Skeletal muscle satellite cell (primary cell): ENCODE data around the gene PSMB4.
A peak's percentile ranks its signal among the peaks of the same experiment; 100 is the strongest.
"Not testable (repeated sequence)": the region's sequence is repeated elsewhere in the genome, so short reads cannot be mapped to it uniquely, and the experiment has no call there.

Experiments used
- H3K27me3 ChIP-seq: 2 replicates; pipeline ENCODE4 v1.7.0; 2013; ENCODE audit warnings: low read length; ENCODE audit not compliant: control insufficient read depth, insufficient read depth
- H3K36me3 ChIP-seq: 2 replicates; pipeline ENCODE4 v1.7.0; 2013; ENCODE audit warnings: mild to moderate bottlenecking, control low read depth, low read length; ENCODE audit not compliant: insufficient read depth
- H3K4me1 ChIP-seq: 2 replicates; pipeline ENCODE4 v1.7.0; 2013; ENCODE audit warnings: low read length; ENCODE audit not compliant: control insufficient read depth, insufficient read depth
- H3K4me2 ChIP-seq: 2 replicates; pipeline ENCODE4 v1.7.0; 2013; ENCODE audit warnings: mild to moderate bottlenecking, low read length
- H3K4me3 ChIP-seq: 2 replicates; pipeline ENCODE4 v1.7.0; 2013; ENCODE audit warnings: low read length
- H3K9ac ChIP-seq: 2 replicates; pipeline ENCODE4 v1.7.0; 2013; ENCODE audit warnings: mild to moderate bottlenecking, low read depth, low read length, moderate library complexity
- H3K9me3 ChIP-seq: replicated peaks from 2 replicates; pipeline ENCODE4 v1.7.0; 2013; ENCODE audit warnings: mild to moderate bottlenecking, control low read depth, low read length

Gene PSMB4

GRCh38 chr1:151369621-151370048, 29.7 kb upstream of the PSMB4 start:
- Histone ChIP-seq H3K4me2 (no peak overlapping the region), H3K9ac (no peak overlapping the region), H3K9me3 (no peaks in the 10 kb centered on the region), H3K4me3 (no peak overlapping the region), H3K27me3 (peaks cover 3% of the 10 kb centered on the region), H3K36me3 (no peaks in the 10 kb centered on the region), H3K4me1 (peaks cover 26% of the 10 kb centered on the region)

- Histone ChIP-seq H3K9me3 (no peaks in the 10 kb centered on the region), H3K27me3 (peaks cover 3% of the 10 kb centered on the region), H3K36me3 (no peaks in the 10 kb centered on the region), H3K9ac (no peak overlapping the region), H3K4me2 (no peak overlapping the region), H3K4me1 (peaks cover 26% of the 10 kb centered on the region), H3K4me3 (no peak overlapping the region)
Measured at GRCh38 chr1:151370211-151370911, 29.0 kb upstream of the PSMB4 start.

DNA sequence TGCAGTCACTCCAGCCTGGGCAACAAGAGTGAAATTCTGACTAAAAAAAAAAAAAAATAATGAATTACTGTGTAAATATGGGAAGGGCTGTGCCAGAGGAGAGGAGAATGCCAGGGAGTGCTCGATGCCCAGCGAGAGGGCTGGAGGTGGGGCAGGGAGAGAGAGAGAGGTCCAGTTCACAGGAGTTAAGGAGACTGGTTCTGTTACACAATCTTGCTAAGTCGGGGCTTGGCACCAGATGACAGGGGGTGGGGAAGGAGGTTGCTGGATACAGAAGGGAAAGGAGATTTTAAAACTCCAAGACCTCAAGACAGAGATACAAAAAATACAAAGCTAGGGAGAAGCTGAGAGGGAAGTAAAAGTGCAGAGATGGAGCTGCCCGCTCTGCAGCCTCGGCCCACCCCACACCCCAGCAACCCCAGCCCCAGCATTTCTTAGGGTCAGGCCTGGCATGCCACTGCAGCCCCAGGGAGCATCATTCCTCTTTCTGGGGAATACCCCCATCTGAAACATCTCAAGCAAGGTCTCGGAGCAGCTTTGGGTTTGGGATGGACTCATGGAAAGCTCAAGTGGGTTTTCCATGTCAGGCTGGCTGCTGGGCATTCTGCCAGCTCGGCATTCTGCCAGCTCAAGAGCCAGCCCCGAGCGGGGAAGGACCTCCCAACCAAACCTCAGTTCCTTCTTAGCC, 27.9 kb upstream of the PSMB4 start:
- Histone ChIP-seq H3K4me2 (peak overlapping the region; percentile 89), H3K27me3 (peaks cover 5% of the 10 kb centered on the region), H3K36me3 (no peaks in the 10 kb centered on the region), H3K9ac (no peak overlapping the region), H3K9me3 (no peaks in the 10 kb centered on the region), H3K4me3 (peak overlapping the region; percentile 69), H3K4me1 (peaks cover 26% of the 10 kb centered on the region)

DNA sequence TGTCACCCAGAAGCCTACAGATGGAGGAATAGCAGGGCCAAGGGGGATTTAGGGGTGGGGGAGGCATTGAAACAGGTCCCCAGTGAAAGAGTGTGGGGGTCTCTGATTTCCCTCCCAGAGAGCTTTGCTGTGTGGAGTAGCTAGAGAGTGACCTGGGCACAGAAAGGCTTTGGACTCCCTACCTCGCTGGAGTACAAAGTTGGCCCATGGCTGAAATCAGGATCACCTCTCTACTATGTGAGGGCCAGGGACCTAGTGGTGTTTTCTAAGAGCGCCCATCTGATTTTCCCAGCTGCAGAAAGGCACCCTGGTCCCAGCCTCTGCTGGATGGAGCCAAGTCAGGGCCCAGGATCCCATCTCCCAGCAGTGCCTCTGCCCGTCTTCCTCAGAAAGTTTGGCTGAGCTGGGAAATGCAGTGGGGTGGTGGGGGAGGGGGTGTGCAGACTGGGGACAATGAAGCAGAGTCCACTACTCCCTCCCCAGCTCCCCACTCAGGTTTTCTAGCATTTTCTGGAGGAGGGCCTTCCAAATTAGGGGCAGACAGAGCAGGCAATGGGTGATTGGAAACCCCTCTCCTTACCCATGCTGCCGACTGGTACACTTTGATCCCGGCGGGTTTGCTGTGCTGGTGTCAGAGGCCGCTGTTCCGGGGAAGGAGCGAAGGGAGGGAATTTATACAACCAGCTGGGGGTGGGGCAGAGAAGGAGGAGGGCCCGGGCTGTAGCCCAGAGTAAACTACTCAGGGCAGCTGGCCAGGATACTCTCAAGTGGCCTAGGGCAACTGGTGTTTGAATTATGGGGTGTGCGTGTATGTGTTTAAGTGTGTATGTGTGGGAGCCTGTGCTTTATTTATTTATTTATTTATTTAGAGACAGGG, 27.1 kb upstream of the PSMB4 start, which contains the start of gene SELENBP1:
TSS of gene SELENBP1 (minus strand) at position 648 of the 877 bp plus-strand sequence. CDS start at position 584, 64 bp downstream.
- Histone ChIP-seq H3K27me3 (peaks cover 8% of the 10 kb centered on the region), H3K9ac (peak within 1 kb of the TSS; percentile 53)

DNA sequence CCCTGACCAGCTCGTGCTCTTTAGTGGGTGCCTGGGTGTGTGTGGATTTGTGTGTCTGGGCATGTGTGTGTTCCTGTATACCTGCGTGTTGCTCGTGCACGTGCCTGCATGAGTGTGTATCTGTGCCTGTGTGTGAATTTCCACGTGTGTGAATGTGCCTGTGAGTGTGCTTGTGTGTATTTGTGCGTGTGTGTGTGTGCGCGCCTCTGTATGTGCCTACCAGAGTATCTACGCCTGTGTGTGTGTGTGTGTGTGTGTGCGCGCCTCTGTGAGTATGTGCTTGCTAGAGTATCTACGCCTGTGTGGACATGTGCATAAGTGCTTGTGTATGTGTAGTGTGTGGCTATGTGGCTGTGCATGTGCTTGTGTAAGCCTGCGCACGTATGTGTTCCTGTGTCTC, 26.2 kb upstream of the PSMB4 start:
- H3K27me3 ChIP-seq = peaks cover 16% of the 10 kb centered on the region
- H3K9ac ChIP-seq = no peak overlapping the region
- H3K4me1 ChIP-seq = peaks cover 26% of the 10 kb centered on the region
- H3K4me3 ChIP-seq = no peak overlapping the region
- H3K9me3 ChIP-seq = no peaks in the 10 kb centered on the region
- no peak overlapping the region for H3K4me2 ChIP-seq
- H3K36me3 ChIP-seq = no peaks in the 10 kb centered on the region

More for the DNA sequence above, 27.1 kb upstream of the PSMB4 start, which contains the start of gene SELENBP1:
- peaks cover 26% of the 10 kb centered on the region for H3K4me1 ChIP-seq
- H3K9me3 ChIP-seq = no peaks in the 10 kb centered on the region
- no peaks in the 10 kb centered on the region for H3K36me3 ChIP-seq
- peak within 1 kb of the TSS; percentile 69 for H3K4me3 ChIP-seq
- peak within 1 kb of the TSS; percentile 89 for H3K4me2 ChIP-seq

GRCh38 chr1:151377150-151377884, 22.1 kb upstream of the PSMB4 start:
- Histone ChIP-seq H3K4me3 (no peak overlapping the region), H3K36me3 (no peaks in the 10 kb centered on the region), H3K9me3 (no peaks in the 10 kb centered on the region), H3K9ac (no peak overlapping the region), H3K4me1 (peaks cover 3% of the 10 kb centered on the region), H3K27me3 (peaks cover 22% of the 10 kb centered on the region), H3K4me2 (no peak overlapping the region)

DNA sequence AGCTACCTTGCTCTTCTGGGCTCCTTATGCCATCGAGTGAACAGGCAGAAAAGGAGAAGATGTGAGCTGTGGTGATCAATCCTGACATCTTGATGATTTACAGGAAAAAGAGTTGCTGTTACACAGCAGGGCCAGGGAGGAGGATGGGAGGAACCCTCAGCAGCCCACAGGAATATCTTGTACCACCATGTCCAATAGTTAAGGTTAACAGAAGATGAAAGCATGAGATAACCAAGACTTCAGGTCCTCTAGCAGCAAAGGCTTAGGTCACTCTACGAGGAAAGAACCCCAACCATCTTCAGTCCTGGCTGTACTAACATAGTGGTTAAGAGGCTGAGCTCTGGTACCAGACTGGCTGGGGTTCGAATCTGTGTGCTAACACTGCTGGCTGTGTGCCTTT, 14.8 kb upstream of the PSMB4 start:
- H3K9ac ChIP-seq = no peak overlapping the region
- no peak overlapping the region for H3K4me2 ChIP-seq
- H3K4me3 ChIP-seq = no peak overlapping the region
- H3K4me1 ChIP-seq = no peaks in the 10 kb centered on the region
- peaks cover 11% of the 10 kb centered on the region for H3K27me3 ChIP-seq
- no peaks in the 10 kb centered on the region for H3K36me3 ChIP-seq
- H3K9me3 ChIP-seq = no peaks in the 10 kb centered on the region

DNA sequence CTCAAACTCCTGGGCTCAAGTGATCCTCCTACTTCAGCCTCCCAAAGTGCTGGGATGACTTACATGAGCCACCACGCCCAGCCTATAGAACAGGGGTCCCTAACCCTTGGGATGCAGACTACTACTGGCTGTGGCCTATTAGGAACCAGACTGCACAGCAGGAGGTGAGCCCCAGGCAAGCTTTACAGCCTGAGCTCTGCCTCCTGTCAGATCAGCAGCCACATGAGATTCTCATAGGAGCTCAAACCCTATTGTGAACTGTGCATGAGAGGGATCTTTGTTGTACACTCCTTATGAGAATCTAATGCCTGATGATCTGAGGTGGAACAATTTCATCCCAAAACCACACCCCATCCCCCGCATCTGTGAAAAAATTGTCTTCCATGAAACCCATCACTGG, 13.4 kb upstream of the PSMB4 start:
- Histone ChIP-seq H3K9me3 (no peaks in the 10 kb centered on the region), H3K4me3 (no peak overlapping the region), H3K9ac (no peak overlapping the region), H3K27me3 (peaks cover 11% of the 10 kb centered on the region), H3K36me3 (no peaks in the 10 kb centered on the region), H3K4me2 (no peak overlapping the region), H3K4me1 (no peaks in the 10 kb centered on the region)

- H3K27me3 ChIP-seq, H3K4me1 ChIP-seq, H3K4me3 ChIP-seq, H3K9me3 ChIP-seq, H3K36me3 ChIP-seq, H3K9ac ChIP-seq, H3K4me2 ChIP-seq: not testable (repeated sequence)
Measured at GRCh38 chr1:151390221-151391078, 8.9 kb upstream of the PSMB4 start.

DNA sequence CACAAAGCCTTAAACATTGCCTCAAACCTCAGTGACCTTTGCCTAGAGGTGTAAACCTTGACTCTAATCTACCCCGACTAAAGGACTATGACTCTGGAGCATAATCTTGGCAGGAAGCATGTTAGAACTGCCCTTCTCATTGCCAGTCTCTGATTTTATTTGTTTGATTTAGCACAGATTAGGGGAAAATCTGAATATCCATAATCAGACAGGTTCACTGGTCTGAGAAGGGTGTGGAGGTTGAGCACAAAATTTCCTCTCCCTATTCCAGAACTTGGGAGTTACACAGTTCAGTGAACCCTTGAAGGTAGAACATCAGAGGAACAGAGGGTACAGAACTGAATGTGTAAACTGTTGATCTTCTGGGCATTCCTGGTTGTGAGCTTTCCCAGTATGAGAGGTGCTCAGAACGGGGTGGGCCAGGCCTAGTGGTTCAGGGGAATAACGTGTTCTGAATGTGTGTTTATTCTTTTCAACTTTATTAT, 8.3 kb upstream of the PSMB4 start:
- Histone ChIP-seq H3K4me3 (no peak overlapping the region), H3K27me3 (no peaks in the 10 kb centered on the region), H3K4me2 (no peak overlapping the region), H3K36me3 (no peaks in the 10 kb centered on the region), H3K4me1 (no peaks in the 10 kb centered on the region), H3K9ac (no peak overlapping the region), H3K9me3 (no peaks in the 10 kb centered on the region)
